Osteocyte (in vitro differentiated cells): Measurements from ENCODE around the gene COL4A2. TPM values are rescaled to one million over a fixed set of nuclear protein-coding genes. Genes with fewer than 3 reads are reported as not detected.

Experiments used
- DNase-seq: peaks from one replicate; pipeline ENCODE4 v3.0.0; 2021; ENCODE audit warnings: mixed read lengths; ENCODE audit not compliant: unreplicated experiment; ENCODE audit errors: extremely low spot score
- H3K27ac Mint-ChIP-seq: one replicate; pipeline ENCODE4 v1.8.0; 2021; ENCODE audit warnings: mild to moderate bottlenecking, mixed read lengths; ENCODE audit not compliant: unreplicated experiment
- H3K27me3 Mint-ChIP-seq: one replicate; pipeline ENCODE4 v1.8.0; 2021; ENCODE audit warnings: mixed read lengths; ENCODE audit not compliant: unreplicated experiment
- H3K36me3 Mint-ChIP-seq: one replicate; pipeline ENCODE4 v1.8.0; 2021; ENCODE audit warnings: mixed read lengths; ENCODE audit not compliant: unreplicated experiment
- H3K4me1 Mint-ChIP-seq: one replicate; pipeline ENCODE4 v1.8.0; 2021; ENCODE audit warnings: mixed read lengths; ENCODE audit not compliant: unreplicated experiment
- H3K4me3 Mint-ChIP-seq: one replicate; pipeline ENCODE4 v1.8.0; 2021; ENCODE audit warnings: mild to moderate bottlenecking, moderate library complexity, mixed read lengths; ENCODE audit not compliant: unreplicated experiment
- H3K9me3 Mint-ChIP-seq: one replicate; pipeline ENCODE4 v1.8.0; 2021; ENCODE audit warnings: mixed read lengths; ENCODE audit not compliant: unreplicated experiment
- CTCF ChIP-seq: fragments of 200-600 bp; sonication (generic); IDR thresholded peaks from 2 replicates; pipeline ENCODE4 v1.5.0; 2021; ENCODE audit warnings: antibody characterized with exemption, mild to moderate bottlenecking, moderate library complexity
- total RNA-seq: library from RNA; stranded (reverse); gene quantifications from 2 replicates; pipeline ENCODE4 v1.2.1, GENCODE V29; 2021

Gene COL4A2
- total RNA-seq, 1 donor from 2014 or later, result 2,001 TPM

GRCh38 chr13:110293649-110294048, 13.4 kb upstream of the COL4A2 start:
- no peak for DNase-seq
- TF ChIP-seq CTCF, result no peak
- H3K36me3 Mint-ChIP-seq, result peaks cover 41% of the 10 kb centered on the region
- no peak overlapping the region for H3K4me3 Mint-ChIP-seq
- H3K4me1 Mint-ChIP-seq, result peaks cover 78% of the 10 kb centered on the region
- H3K27me3 Mint-ChIP-seq, result no peaks in the 10 kb centered on the region
- peak overlapping the region; percentile 68 for H3K27ac Mint-ChIP-seq
- no peaks in the 10 kb centered on the region for H3K9me3 Mint-ChIP-seq

GRCh38 chr13:110294146-110294545, 12.9 kb upstream of the COL4A2 start:
- Mint-ChIP-seq H3K4me1 (peaks cover 83% of the 10 kb centered on the region), H3K9me3 (no peaks in the 10 kb centered on the region), H3K27me3 (no peaks in the 10 kb centered on the region), H3K36me3 (peaks cover 39% of the 10 kb centered on the region), H3K4me3 (no peak overlapping the region), H3K27ac (peak overlapping the region; percentile 68)
- peak; percentile 56 for DNase-seq
- TF ChIP-seq CTCF, result no peak

- H3K27me3 Mint-ChIP-seq, result no peaks in the 10 kb centered on the region
Measured at GRCh38 chr13:110294622-110295021, 12.5 kb upstream of the COL4A2 start.

GRCh38 chr13:110297011-110297410, 10.1 kb upstream of the COL4A2 start:
- peak; percentile 71 for DNase-seq
- Mint-ChIP-seq H3K36me3 (peaks cover 28% of the 10 kb centered on the region), H3K4me1 (peaks cover 88% of the 10 kb centered on the region), H3K27me3 (no peaks in the 10 kb centered on the region), H3K27ac (peak overlapping the region; percentile 89), H3K4me3 (no peak overlapping the region), H3K9me3 (no peaks in the 10 kb centered on the region)
- no peak for TF ChIP-seq CTCF

More at GRCh38 chr13:110294622-110295021, 12.5 kb upstream of the COL4A2 start:
- no peak for DNase-seq
- TF ChIP-seq CTCF, result no peak
- H3K27ac Mint-ChIP-seq, result peak overlapping the region; percentile 89
- H3K36me3 Mint-ChIP-seq, result peaks cover 34% of the 10 kb centered on the region
- H3K4me1 Mint-ChIP-seq, result peaks cover 83% of the 10 kb centered on the region
- no peaks in the 10 kb centered on the region for H3K9me3 Mint-ChIP-seq
- H3K4me3 Mint-ChIP-seq, result no peak overlapping the region

- no peak for TF ChIP-seq CTCF
- Mint-ChIP-seq H3K36me3 (peaks cover 29% of the 10 kb centered on the region), H3K27me3 (no peaks in the 10 kb centered on the region), H3K9me3 (no peaks in the 10 kb centered on the region), H3K27ac (peak overlapping the region; percentile 79), H3K4me1 (peaks cover 92% of the 10 kb centered on the region), H3K4me3 (peak overlapping the region; percentile 22)
- no peak for DNase-seq
Measured at GRCh38 chr13:110297766-110298504, 9.1 kb upstream of the COL4A2 start.
